Stimulated activated CD4-positive, alpha-beta T cell treated with anti-CD3 and anti-CD28 coated beads, Interleukin-2, amount 100 ng/mL, for 24 hours (primary cell): ENCODE data around the gene ZFP62.
A peak's percentile ranks its signal among the peaks of the same experiment; 100 is the strongest.
"Not testable (repeated sequence)": the region's sequence is repeated elsewhere in the genome, so short reads cannot be mapped to it uniquely, and the experiment has no call there.

ENCODE experiments used
- DNase-seq, 2 donors: peaks; one replicate each; pipeline ENCODE4 v3.0.0-alpha.2; 2020

Gene ZFP62

GRCh38 chr5:180828756-180829531 lies 32.1 kb downstream of the ZFP62 start:
- not testable (repeated sequence) for DNase-seq

GRCh38 chr5:180827374-180827773 lies 33.7 kb downstream of the ZFP62 start:
- not testable (repeated sequence) for DNase-seq

- peak in 1 of 2 donors; percentile 44 for DNase-seq
Measured at GRCh38 chr5:180825768-180826525, 35.1 kb downstream of the ZFP62 start.

GRCh38 chr5:180824630-180825476 lies 36.2 kb downstream of the ZFP62 start:
- DNase-seq = no peak

GRCh38 chr5:180823940-180824629 lies 37.0 kb downstream of the ZFP62 start:
- DNase-seq = no peak

GRCh38 chr5:180823346-180823745 lies 37.7 kb downstream of the ZFP62 start:
- DNase-seq = no peak

GRCh38 chr5:180821538-180821937 lies 39.5 kb downstream of the ZFP62 start:
- peak in 1 of 2 donors; percentile 3 for DNase-seq

GRCh38 chr5:180820788-180821321 lies 40.2 kb downstream of the ZFP62 start:
- DNase-seq = peak in 1 of 2 donors; percentile 12

- peak in 1 of 2 donors; percentile 3 for DNase-seq
Measured at GRCh38 chr5:180818677-180819341, 42.3 kb downstream of the ZFP62 start.

- peak in 1 of 2 donors; percentile 16 for DNase-seq
Measured at GRCh38 chr5:180817893-180818674, 43.0 kb downstream of the ZFP62 start.

- peak in 1 of 2 donors; percentile 17 for DNase-seq
Measured at GRCh38 chr5:180816608-180817534, 44.2 kb downstream of the ZFP62 start.

GRCh38 chr5:180815293-180815917 lies 45.7 kb downstream of the ZFP62 start:
- no peak for DNase-seq

GRCh38 chr5:180813420-180813819 lies 47.7 kb downstream of the ZFP62 start:
- no peak for DNase-seq

GRCh38 chr5:180811623-180812124 lies 49.4 kb downstream of the ZFP62 start:
- no peak for DNase-seq

GRCh38 chr5:180810959-180811622 lies 50.0 kb downstream of the ZFP62 start:
- DNase-seq = peak in 1 of 2 donors; percentile 65

GRCh38 chr5:180810210-180810958 lies 50.7 kb downstream of the ZFP62 start:
- DNase-seq = peak; percentile 95 to 97

GRCh38 chr5:180809403-180810209 lies 51.5 kb downstream of the ZFP62 start:
- peak; percentile 79 to 84 for DNase-seq
